Retinal pigment epithelial cell (primary cell): ENCODE results near the gene DISP3.

Experiments
- DNase-seq: peaks from one replicate; pipeline ENCODE4 v3.0.0-alpha.2; 2010; ENCODE audit warnings: low read depth
- H3K4me3 ChIP-seq: 2 replicates; pipeline ENCODE4 v1.5.1; 2011; ENCODE audit warnings: mild to moderate bottlenecking, low read length, control low read depth, moderate library complexity
- TF ChIP-seq, protein P1 (sequence below): conservative IDR thresholded peaks from 2 replicates; pipeline ENCODE4 v1.5.1; 2011; ENCODE audit warnings: low read depth, low read length, control low read depth, inconsistent platforms

DISP3 gene

DNA sequence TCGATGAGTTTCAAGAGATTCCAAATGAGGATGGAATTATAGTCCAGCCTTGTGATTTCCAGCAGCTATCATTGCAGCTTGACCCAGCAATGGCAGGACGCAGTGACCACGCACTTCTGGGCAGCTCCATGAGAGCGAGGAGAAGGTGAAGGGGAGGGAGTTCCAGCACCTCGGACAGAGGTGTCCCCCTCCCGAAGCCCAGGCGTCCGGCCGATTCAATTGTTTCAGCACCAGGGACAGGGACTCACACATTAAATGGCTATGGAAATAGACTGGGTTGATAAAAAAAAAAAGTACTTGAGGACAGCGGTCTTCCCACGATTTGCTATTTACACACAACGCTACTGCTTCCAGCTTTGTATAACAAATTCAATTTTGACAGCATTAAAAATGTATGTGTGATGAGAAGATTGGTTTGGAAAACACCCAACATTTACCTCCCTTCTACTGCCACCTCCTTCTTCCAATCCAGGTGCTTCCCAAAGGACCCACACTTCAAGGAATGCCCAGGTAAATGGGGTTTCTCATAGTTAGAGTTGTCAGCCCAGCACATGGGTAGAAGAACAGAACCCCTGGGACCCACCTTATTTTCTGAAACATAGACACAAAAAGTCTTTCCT, 71.8 kb downstream of the DISP3 start:
- TF ChIP-seq, protein P1, sequence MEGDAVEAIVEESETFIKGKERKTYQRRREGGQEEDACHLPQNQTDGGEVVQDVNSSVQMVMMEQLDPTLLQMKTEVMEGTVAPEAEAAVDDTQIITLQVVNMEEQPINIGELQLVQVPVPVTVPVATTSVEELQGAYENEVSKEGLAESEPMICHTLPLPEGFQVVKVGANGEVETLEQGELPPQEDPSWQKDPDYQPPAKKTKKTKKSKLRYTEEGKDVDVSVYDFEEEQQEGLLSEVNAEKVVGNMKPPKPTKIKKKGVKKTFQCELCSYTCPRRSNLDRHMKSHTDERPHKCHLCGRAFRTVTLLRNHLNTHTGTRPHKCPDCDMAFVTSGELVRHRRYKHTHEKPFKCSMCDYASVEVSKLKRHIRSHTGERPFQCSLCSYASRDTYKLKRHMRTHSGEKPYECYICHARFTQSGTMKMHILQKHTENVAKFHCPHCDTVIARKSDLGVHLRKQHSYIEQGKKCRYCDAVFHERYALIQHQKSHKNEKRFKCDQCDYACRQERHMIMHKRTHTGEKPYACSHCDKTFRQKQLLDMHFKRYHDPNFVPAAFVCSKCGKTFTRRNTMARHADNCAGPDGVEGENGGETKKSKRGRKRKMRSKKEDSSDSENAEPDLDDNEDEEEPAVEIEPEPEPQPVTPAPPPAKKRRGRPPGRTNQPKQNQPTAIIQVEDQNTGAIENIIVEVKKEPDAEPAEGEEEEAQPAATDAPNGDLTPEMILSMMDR: no peak
- H3K4me3 ChIP-seq: no peak overlapping the region
- DNase-seq: peak; percentile 37

DNA sequence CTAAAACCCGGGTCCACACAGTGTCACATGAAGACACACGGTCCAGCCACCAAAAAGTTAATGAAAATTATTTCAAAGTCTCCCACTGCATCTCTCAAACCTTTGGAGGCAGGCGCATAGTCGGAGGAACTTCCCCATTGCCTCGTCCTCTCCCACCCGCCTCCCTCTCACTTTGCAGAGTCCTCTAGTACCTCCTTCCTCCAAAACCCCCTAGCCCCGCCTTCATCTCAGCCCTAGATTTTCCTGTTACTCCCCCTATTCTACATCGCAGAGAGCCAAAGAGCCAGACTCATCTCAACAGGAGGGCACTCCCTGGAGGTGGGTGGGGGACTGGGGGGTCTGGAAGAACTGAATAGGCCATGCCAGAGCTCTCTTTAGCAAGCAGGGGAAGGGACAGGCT, 79.3 kb downstream of the DISP3 start:
- H3K4me3 ChIP-seq: no peak overlapping the region
- TF ChIP-seq, protein P1: no peak
- no peak for DNase-seq

DNA sequence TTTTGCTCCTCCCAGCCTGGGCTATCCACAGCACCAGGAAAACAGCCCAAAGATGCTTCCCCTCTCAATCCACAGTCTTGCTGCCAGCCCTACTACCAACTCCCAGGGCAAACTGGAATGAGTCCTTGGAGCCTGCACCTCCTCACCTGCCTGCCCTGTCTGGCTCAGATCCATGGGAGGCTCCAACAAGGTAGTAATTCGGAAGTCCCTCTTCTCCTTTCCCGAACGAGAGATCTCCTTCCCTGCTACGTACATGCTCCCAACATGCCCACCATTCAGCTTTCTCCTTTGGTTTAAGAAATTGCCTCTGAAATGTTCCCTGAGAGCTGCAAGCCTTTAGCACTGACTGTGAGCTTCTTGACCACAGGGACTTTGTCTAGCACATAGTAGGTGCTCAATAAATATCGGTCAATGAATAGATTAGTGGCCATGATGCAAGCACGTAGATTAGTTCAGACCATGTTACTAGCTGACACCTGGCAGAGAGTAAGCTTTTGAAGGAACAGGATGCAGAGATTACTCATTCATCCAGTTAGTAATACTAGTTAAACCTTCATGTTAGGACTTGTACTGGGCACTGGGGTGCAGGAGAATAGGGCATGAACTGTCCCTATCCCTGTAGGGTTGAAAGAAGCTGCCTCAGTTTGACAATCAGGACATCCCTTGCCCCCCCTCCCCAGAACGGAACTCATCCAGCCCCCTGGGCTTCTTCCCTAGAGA, 80.1 kb downstream of the DISP3 start:
- no peak overlapping the region for H3K4me3 ChIP-seq
- no peak for DNase-seq
- TF ChIP-seq, protein P1: no peak

DNA sequence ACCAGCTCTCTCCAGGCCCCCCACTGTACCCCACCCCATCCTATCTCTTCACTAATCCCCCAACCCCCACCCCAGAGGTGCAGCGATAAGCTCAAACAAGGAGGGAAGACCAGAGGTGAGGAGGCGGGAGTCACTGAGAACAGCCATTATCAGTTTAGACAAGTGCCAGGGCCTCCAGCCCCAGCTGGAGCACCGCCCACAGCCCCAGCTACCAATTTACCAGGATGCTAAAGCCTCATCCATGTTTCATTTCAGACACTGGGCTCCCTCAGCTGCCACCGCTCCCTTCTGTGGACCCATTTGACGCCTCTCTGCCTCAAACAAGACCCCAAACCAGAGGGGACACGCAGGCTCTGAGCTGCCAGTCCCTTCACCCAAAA, 80.6 kb downstream of the DISP3 start:
- TF ChIP-seq, protein P1: no peak
- no peak overlapping the region for H3K4me3 ChIP-seq
- DNase-seq: no peak

GRCh38 chr1:11560061-11560460, 81.1 kb downstream of the DISP3 start:
- TF ChIP-seq, protein P1: no peak
- H3K4me3 ChIP-seq: no peak overlapping the region
- DNase-seq: no peak

- DNase-seq: no peak
- no peak overlapping the region for H3K4me3 ChIP-seq
- TF ChIP-seq, protein P1: no peak
Observed at GRCh38 chr1:11561740-11562139, 82.8 kb downstream of the DISP3 start.

- DNase-seq: no peak
- TF ChIP-seq, protein P1: no peak
- H3K4me3 ChIP-seq: no peak overlapping the region
Observed at GRCh38 chr1:11562664-11563063, 83.7 kb downstream of the DISP3 start.
